K562 (cell line): Measurements from ENCODE around the gene VWA1. TPM values are rescaled to one million over a fixed set of nuclear protein-coding genes. Genes with fewer than 3 reads are reported as not detected.
A peak's percentile ranks its signal among the peaks of the same experiment; 100 is the strongest.

Experiments used
- DNMT1 ChIP-seq: fragments of 450-650 bp; IDR thresholded peaks from 2 replicates; pipeline ENCODE4 v1.6.1; 2016; ENCODE audit warnings: antibody characterized with exemption, mild to moderate bottlenecking
- DPF2 ChIP-seq: fragments of 450-650 bp; IDR thresholded peaks from 2 replicates; pipeline ENCODE4 v1.6.1; 2016
- EGR1 ChIP-seq: fragments of 450-650 bp; conservative IDR thresholded peaks from 2 replicates; pipeline ENCODE4 v1.6.1; 2017; ENCODE audit warnings: mild to moderate bottlenecking
- ETS2 ChIP-seq: IDR thresholded peaks from 2 replicates; pipeline ENCODE4 v1.6.1; 2016; ENCODE audit warnings: borderline replicate concordance, missing genetic modification characterization, mild to moderate bottlenecking, moderate library complexity, missing compliant biosample characterization; ENCODE audit not compliant: poor library complexity, severe bottlenecking
- HNRNPH1 ChIP-seq: fragments of 200-400 bp; formaldehyde crosslinking; optimal IDR thresholded peaks from 2 replicates; pipeline ENCODE3; 2017; ENCODE audit warnings: low read depth, mild to moderate bottlenecking, low read length, moderate library complexity
- HOXB6 ChIP-seq: fragments of 250-450 bp; sonication (Bioruptor Pico); IDR thresholded peaks from 2 replicates; pipeline ENCODE4 v1.5.1; 2022; ENCODE audit warnings: mild to moderate bottlenecking, borderline replicate concordance
- MCM2 ChIP-seq: fragments of 450-650 bp; IDR thresholded peaks from 2 replicates; pipeline ENCODE4 v1.6.1; 2017; ENCODE audit warnings: low read depth, mild to moderate bottlenecking
- MYC ChIP-seq, 2 experiments: fragments of 250-450 bp in 1 of 2; sonication (Bioruptor Pico) in 1 of 2; IDR thresholded peaks; 2 replicates each; pipeline versions ENCODE4 v1.5.1 to v1.6.1; 2012 to 2021; ENCODE audit warnings: low read depth in 2 of 2, borderline replicate concordance in 1 of 2, improper control_type of control experiment in 1 of 2, low read length in 1 of 2, mild to moderate bottlenecking in 1 of 2, moderate library complexity in 1 of 2
- PHF20 ChIP-seq: fragments of 450-650 bp; IDR thresholded peaks from 2 replicates; pipeline ENCODE4 v1.6.1; 2018; ENCODE audit not compliant: partially characterized antibody
- PHTF2 ChIP-seq: fragments of 250-450 bp; sonication (Bioruptor Pico); IDR thresholded peaks from 2 replicates; pipeline ENCODE4 v1.5.0; 2021; ENCODE audit warnings: mild to moderate bottlenecking
- POLR2AphosphoS5 ChIP-seq: IDR thresholded peaks from 2 replicates; pipeline ENCODE4 v1.6.1; 2011; ENCODE audit warnings: mild to moderate bottlenecking, low read depth, low read length, moderate library complexity; ENCODE audit not compliant: control insufficient read depth, insufficient read depth
- POU5F1 ChIP-seq: fragments of 150-350 bp; IDR thresholded peaks from 2 replicates; pipeline ENCODE4 v1.6.1; 2014; ENCODE audit warnings: borderline replicate concordance, low read length, low read depth, mild to moderate bottlenecking; ENCODE audit not compliant: partially characterized antibody
- SRSF9 ChIP-seq: fragments of 200-400 bp; formaldehyde crosslinking; IDR thresholded peaks from 2 replicates; pipeline ENCODE4 v1.6.1; 2017; ENCODE audit warnings: low read depth, low read length, borderline replicate concordance
- TAF1 ChIP-seq: IDR thresholded peaks from 2 replicates; pipeline ENCODE4 v1.6.1; 2011; ENCODE audit warnings: mild to moderate bottlenecking, low read length, moderate library complexity; ENCODE audit not compliant: insufficient read depth, control insufficient read depth, severe bottlenecking; ENCODE audit errors: extremely low read depth
- U2AF2 ChIP-seq: fragments of 200-400 bp; formaldehyde crosslinking; optimal IDR thresholded peaks from 2 replicates; pipeline ENCODE3; 2017; ENCODE audit warnings: low read depth, mild to moderate bottlenecking, low read length
- ZBTB1 ChIP-seq: sonication (generic); formaldehyde crosslinking; IDR thresholded peaks from 2 replicates; pipeline ENCODE4 v1.8.1; 2023; ENCODE audit warnings: missing genetic modification reagents, low read depth, mild to moderate bottlenecking, borderline replicate concordance
- ZNF23 ChIP-seq: fragments of 250-450 bp; sonication (Bioruptor Pico); IDR thresholded peaks from 2 replicates; pipeline ENCODE4 v1.4.0; 2020; ENCODE audit warnings: mild to moderate bottlenecking
- ZNF24 ChIP-seq: fragments of 450-650 bp; IDR thresholded peaks from 2 replicates; pipeline ENCODE4 v1.6.1; 2016
- ZNF436 ChIP-seq: fragments of 250-450, 450-650 bp; sonication (Bioruptor Pico); formaldehyde crosslinking; IDR thresholded peaks from 2 replicates; pipeline ENCODE4 v1.7.0; 2020; ENCODE audit warnings: mild to moderate bottlenecking
- ZNF561 ChIP-seq: fragments of 450-650 bp; formaldehyde crosslinking; conservative IDR thresholded peaks from 2 replicates; pipeline ENCODE4 v1.4.0; 2020; ENCODE audit warnings: mild to moderate bottlenecking, moderate library complexity
- ZNF79 ChIP-seq: fragments of 250-450 bp; sonication (Bioruptor Pico); IDR thresholded peaks from 2 replicates; pipeline ENCODE4 v1.4.0; 2020; ENCODE audit warnings: low read depth, mild to moderate bottlenecking, moderate library complexity
- polyA plus RNA-seq, 8 experiments: library from polyadenylated mRNA; depleted of rRNA in 4 of 8; stranded (reverse) in 5 of 8; unstranded in 3 of 8; fragments of >200 nt; fragmentation: Nextera tagmentation in 2 of 8; fragmentation: Illumina TruSeq in 1 of 8; extraction: Ambion mirVana in 2 of 8; extraction: Trizol in 1 of 8; gene quantifications; 2 replicates each; pipeline versions ENCODE4 v1.2.1 to v1.2.3, GENCODE V29; 2011 to 2014; ENCODE audit warnings: inconsistent platforms in 1 of 8, missing spikeins in 1 of 8
- total RNA-seq, 7 experiments: library from RNA; depleted of rRNA in 6 of 7; stranded (reverse); fragments of >200 nt in 6 of 7; fragmentation: Illumina TruSeq in 2 of 7; extraction: Trizol in 2 of 7; gene quantifications; 2 replicates each; pipeline versions ENCODE4 v1.2.1 to v1.2.3, GENCODE V29; 2011 to 2021; ENCODE audit warnings: low replicate concordance in 1 of 7
- TF ChIP-seq, protein P1 (sequence below): sonication (generic); formaldehyde crosslinking; IDR thresholded peaks from 2 replicates; pipeline ENCODE4 v1.8.0; 2023; ENCODE audit warnings: mild to moderate bottlenecking, missing genetic modification reagents
- TF ChIP-seq, protein P2 (sequence below), 3 experiments: fragments of 200-800 bp in 1 of 3; sonication (Bioruptor generic) in 1 of 3; sonication (generic) in 1 of 3; formaldehyde crosslinking in 1 of 3; IDR thresholded peaks; 2 replicates each; pipeline versions ENCODE4 v1.6.1 to v1.8.0; 2016 to 2022; ENCODE audit warnings: mild to moderate bottlenecking in 2 of 3, missing compliant biosample characterization in 2 of 3, missing genetic modification characterization in 2 of 3, missing genetic modification reagents in 1 of 3
- TF ChIP-seq, protein P3 (sequence below): fragments of 450-650 bp; IDR thresholded peaks from 2 replicates; pipeline ENCODE4 v1.6.1; 2016; ENCODE audit warnings: mild to moderate bottlenecking

Gene VWA1
- total and polyA plus RNA-seq, 9 of the 15 experiments (the other 6 are each of a cell fraction or from before 2014, with no cell fraction given) = 0.01 to 6.4 (median 0.85) TPM

DNA sequence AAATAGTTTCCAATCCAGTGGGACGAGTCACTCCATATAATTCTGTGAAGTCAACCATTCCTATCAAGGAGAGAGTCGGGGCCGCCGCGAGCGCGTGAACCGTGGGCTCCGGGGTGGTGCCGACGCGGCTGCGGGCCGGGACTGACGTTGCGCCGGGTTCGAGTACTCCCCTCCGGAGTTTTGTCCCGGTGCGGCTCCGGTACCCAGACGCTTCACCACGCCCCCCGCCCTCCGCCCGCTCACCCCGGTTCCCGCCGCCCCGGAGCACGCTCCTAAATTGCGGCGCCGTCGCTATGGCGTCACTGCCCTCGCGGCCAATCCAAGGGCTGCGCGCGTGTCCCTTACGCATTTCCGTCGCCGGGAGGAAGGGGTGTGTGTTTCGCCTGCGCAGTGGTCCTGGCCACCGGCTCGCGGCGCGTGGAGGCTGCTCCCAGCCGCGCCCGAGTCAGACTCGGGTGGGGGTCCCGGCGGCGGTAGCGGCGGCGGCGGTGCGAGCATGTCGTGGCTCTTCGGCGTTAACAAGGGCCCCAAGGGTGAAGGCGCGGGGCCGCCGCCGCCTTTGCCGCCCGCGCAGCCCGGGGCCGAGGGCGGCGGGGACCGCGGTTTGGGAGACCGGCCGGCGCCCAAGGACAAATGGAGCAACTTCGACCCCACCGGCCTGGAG lies 36.0 kb downstream of the VWA1 start, which contains the start of gene ATAD3B (continued):
- TF ChIP-seq U2AF2 = no peak
- no peak for TF ChIP-seq POU5F1
- no peak for TF ChIP-seq HOXB6 (CRISPR knock-in tag)
- no peak for TF ChIP-seq ZNF79 (CRISPR knock-in tag)
- no peak for TF ChIP-seq ETS2
- peak; percentile 99 for TF ChIP-seq MYC (IDR thresholded peaks at IDR 0.05; ENCODE audit: low read depth, low read length)
- peak; percentile 91; the same call in 1 of the 2 replicates for TF ChIP-seq MYC (CRISPR knock-in tag; IDR thresholded peaks at IDR 0.05; ENCODE audit: borderline replicate concordance, low read depth)
- TF ChIP-seq DPF2 = 0 out of 2 replicates have a peak, but pooled peaks have one; percentile 3
- TF ChIP-seq ZNF23 (CRISPR knock-in tag) = no peak
- peak; percentile 76 for TF ChIP-seq TAF1
- TF ChIP-seq ZBTB1 (CRISPR knock-in tag) = peak; percentile 72; the same call in 1 of the 2 replicates
- TF ChIP-seq, protein P1, sequence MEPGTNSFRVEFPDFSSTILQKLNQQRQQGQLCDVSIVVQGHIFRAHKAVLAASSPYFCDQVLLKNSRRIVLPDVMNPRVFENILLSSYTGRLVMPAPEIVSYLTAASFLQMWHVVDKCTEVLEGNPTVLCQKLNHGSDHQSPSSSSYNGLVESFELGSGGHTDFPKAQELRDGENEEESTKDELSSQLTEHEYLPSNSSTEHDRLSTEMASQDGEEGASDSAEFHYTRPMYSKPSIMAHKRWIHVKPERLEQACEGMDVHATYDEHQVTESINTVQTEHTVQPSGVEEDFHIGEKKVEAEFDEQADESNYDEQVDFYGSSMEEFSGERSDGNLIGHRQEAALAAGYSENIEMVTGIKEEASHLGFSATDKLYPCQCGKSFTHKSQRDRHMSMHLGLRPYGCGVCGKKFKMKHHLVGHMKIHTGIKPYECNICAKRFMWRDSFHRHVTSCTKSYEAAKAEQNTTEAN (CRISPR knock-in tag) = no peak
- peak; percentile 67 for TF ChIP-seq EGR1
- no peak for TF ChIP-seq ZNF24
- TF ChIP-seq MCM2 = no peak
- TF ChIP-seq SRSF9 = no peak
- peak; percentile 64 for TF ChIP-seq POLR2AphosphoS5
- TF ChIP-seq DNMT1 = no peak
- TF ChIP-seq, protein P2, sequence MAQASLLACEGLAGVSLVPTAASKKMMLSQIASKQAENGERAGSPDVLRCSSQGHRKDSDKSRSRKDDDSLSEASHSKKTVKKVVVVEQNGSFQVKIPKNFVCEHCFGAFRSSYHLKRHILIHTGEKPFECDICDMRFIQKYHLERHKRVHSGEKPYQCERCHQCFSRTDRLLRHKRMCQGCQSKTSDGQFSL (CRISPR knock-in tag; IDR thresholded peaks at IDR 0.05) = no peak
- TF ChIP-seq, protein P2 (tag; IDR thresholded peaks at IDR 0.05) = no peak
- 0 out of 2 replicates have a peak, but pooled peaks have one; percentile 20 for TF ChIP-seq ZNF561 (CRISPR knock-in tag)
- TF ChIP-seq ZNF436 (CRISPR knock-in tag) = no peak
- TF ChIP-seq, protein P3, sequence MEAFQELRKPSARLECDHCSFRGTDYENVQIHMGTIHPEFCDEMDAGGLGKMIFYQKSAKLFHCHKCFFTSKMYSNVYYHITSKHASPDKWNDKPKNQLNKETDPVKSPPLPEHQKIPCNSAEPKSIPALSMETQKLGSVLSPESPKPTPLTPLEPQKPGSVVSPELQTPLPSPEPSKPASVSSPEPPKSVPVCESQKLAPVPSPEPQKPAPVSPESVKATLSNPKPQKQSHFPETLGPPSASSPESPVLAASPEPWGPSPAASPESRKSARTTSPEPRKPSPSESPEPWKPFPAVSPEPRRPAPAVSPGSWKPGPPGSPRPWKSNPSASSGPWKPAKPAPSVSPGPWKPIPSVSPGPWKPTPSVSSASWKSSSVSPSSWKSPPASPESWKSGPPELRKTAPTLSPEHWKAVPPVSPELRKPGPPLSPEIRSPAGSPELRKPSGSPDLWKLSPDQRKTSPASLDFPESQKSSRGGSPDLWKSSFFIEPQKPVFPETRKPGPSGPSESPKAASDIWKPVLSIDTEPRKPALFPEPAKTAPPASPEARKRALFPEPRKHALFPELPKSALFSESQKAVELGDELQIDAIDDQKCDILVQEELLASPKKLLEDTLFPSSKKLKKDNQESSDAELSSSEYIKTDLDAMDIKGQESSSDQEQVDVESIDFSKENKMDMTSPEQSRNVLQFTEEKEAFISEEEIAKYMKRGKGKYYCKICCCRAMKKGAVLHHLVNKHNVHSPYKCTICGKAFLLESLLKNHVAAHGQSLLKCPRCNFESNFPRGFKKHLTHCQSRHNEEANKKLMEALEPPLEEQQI = no peak
- TF ChIP-seq PHTF2 = no peak
- peak; percentile 96 for TF ChIP-seq PHF20
- TF ChIP-seq HNRNPH1 = no peak
